Stimulated activated CD8-positive, alpha-beta memory T cell treated with anti-CD3 and anti-CD28 coated beads, Interleukin-7, amount 100 ng/mL, for 24 hours (primary cell): ENCODE data around the gene GALNT14.

Experiments
- DNase-seq: peaks from one replicate; pipeline ENCODE4 v3.0.0-alpha.2; 2020; ENCODE audit warnings: low read depth

Gene GALNT14

DNA sequence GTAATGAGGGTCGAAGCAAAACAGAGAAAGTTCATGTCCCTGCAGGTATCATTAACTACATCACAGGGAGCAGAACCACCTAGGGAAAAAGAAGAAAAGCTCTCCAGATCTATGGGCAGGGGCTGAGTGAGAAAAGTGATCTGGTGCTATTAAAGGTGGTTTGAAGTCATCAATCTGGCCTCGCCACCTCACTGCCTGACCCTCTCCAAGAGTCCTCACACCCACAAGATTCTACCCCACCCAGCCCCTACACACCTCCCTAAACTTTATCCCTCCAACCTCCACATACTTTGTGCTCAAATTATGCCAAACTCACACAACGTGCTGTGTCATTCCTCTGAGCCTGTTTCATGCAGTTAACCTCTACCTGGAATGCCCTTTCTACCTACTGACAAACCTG is 2.2 kb downstream of the GALNT14 start:
- DNase-seq, result no peak

DNA sequence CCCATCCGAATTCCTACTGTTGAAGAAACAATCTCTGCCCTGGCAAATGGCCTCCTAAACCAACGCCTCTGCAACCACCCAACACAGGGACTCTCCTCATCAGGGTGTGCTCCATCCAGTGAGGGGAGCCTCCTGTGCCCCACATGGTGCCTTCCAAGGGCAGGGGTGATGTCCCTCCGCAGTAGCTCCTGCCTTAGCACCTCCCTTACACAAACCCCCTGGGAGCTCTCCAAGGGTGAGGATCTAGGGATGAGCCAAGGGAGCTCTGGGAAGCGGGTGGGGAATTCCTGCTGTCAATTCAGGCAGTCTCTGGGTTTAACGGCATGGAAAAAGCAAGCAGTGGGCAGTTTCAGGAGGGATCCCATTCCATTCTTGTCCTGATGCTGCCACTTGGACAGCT is 3.8 kb downstream of the GALNT14 start:
- no peak for DNase-seq

DNA sequence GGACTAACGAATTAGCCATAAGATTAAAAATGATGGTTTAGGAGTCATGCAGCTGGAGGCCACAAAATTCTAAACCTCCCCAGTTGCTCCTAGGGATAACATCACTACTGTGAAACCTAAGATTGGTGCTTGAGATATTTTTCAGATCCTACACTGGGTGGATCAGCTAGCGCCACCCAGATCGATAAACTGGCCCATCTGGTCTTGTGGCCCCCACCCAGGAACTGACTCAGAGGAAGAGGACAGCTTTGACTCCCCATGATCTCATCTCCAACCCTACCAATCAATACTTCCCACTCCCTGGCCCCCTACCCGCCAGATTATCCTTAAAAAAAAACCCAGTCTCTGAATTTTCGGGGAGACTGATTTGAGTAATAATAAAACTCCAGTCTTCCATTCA is 5.5 kb downstream of the GALNT14 start:
- no peak for DNase-seq

DNA sequence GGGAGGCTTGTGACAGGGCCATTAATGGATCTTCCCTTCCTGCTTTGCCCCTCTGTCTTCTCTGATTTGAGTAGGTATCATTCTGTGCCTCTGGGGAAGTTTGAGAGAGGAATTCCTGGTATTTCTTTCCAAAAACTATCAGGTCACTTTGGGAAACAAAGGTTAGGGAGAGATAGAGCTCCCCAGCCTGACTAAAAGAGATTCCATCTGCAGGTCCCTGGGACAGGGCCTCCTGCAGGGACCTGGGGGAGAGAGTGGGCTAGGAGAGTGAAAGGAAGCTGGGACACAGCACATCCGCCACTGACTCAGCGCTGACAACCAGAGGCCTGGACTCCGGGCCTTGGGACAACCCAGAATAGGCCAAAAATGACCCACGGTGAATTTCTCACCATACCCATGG is 6.4 kb downstream of the GALNT14 start:
- no peak for DNase-seq

DNA sequence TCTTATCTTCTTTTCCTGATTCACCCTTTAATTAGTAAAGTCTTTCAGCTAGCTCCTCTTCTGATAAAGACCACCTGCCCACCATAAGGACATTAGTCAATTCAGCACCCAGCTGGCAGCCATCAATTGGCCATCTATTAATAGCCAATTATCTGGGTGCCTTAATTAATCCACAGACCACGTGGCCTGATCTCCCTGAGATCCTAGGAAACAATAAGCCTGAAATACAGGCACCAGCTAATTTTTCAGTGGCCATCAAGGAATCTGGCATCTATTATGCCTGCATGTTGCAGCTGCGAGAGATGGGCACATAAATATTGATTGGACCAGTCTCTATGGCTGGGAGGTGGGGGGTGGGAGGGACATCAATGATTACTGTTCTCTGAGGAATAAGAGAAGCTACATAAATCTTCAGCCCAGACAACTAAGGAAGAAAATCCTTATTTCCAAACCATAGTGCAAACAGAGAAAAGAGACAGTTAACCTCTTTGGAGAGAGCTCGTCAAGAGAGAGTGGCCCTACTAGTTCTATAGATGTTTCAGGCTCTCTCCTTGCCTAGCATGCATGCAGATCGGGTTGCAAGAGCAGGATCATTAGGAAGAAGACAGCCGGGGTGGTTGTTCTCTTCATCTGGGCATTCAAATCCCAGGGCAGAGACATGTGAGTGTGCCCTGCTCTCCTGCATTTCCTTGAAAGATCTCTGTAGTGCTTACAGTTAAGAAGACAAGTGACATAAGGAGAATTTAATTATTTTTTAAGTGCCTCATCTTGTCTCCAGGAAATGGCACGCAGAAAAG is 8.7 kb downstream of the GALNT14 start:
- DNase-seq, result no peak

DNA sequence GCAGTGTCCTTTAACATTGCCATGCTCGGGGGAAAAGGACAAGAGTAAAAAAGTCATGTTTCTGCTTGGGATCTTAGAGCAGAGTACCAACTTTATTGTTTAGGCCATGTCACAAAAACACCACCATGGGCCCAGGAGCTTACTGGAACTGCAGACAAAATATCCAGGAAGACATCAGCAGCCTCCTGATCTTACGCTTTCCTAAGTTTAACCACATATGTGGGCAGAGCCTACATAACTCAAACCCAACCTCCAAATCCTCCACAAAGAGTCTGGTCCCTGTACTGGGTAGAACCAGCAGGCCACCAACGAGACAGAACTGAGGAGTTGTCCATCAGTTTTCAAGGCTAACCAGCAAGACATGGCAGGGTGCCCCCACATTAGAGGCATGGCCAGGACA is 10.3 kb downstream of the GALNT14 start:
- no peak for DNase-seq

DNA sequence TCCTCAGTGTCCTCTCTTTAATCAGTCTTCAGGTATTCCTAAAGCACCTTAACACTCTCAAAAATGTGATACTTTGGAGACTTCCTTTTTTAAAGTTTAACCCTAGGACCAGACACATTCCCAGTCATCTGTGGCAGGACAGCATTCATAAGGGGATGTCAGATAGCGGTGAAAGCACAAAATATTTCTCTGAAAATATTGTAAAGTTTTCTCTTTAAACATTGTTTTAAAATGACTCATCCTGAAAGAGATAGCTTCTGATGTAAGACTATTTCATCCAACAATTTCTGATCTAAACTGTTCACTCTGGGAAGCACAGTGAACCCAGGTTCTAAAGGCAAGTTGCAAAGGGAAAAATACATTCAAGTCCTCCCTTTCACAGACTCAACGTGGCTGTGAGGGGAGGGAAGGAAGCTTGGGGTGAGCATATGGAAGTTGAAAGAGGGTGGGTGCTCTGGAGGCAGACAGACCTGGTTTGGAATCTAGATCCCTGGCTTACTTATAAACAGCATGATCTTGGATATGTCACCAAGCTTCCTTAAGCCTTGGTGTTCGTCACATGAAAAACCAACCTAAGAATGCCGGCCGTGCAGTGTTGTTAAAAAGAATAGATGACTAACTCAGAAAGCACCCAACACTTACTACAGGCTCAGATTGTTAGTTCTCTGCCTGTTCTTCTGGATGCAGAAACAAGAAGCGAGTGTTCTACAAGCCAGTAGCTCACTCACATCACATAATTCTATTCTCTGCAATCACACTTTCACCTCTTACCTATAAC is 12.1 kb downstream of the GALNT14 start:
- DNase-seq, result no peak

DNA sequence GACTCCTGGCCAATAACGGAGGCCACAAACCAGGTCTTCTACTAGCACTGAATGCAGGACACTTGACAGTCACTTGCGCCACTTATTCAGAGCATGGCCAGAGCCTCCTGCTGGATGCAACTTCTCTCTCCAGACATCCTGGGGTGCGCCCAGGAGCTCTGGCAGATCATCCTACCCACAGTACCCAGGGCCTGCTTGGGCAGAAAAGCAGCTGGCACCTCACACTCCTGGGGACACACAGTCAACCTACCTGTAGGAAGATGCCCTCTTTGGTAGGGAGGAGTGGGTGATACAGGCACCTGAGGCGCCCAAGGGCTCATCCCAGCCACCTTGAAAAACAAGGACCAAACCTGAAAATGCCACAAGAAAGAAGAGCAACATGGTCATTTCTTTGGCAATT is 13.3 kb downstream of the GALNT14 start:
- DNase-seq, result no peak

DNA sequence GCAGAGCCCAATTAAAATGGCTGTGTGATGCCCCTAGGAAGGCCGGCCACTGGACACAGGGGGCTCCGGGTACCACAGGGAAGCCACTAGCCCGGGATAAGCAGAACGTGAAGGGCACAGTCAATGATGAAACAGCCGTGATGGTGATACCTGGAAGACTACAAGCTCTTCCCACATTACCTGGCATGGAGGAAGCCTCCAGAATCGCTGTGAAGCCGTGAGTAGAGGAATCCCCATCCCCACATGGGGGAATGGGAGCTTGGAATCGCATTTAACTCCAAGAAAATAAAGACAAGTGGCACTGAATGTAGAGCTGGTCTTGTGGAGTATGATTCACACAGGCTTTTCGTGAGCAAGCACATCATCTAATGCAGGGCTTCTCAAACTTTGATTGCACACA is 16.1 kb downstream of the GALNT14 start:
- no peak for DNase-seq

DNA sequence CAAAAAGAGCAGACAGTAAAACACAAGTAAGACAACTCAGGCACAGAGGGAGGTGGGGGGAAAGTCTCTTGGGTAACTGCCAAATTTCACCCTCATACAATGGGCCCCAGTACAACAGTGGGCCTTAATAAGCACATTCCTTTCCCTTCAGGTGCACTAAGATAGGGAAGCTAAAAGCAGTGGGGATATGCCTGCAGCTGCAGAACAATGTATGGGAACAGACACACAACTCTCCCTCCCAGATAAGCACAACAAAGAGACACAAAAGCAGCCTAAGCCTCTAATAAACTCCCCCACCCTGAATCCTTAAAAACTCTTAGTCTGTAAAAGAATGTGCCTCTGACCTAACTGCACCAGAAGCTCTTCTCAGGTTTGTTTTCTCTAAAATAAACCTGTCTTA is 24.5 kb downstream of the GALNT14 start:
- no peak for DNase-seq

DNA sequence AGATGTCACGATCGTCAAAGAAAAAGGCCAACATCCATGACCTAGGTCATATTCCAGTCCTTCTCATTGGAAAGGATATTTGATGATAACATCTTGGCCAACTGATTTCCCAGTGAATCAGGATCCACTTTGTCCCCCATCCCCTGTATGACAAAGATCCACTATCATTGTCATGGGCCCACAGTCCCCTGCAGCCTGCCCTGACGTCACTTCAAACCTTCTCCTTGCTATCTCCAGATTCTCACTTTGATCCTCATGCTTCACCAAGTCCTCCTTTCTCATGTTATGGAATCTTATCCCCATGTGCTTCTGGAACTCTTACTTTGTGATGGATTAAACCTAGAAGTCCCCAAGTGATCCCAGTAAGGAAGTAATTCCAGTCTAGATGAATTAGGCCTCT is 25.7 kb downstream of the GALNT14 start:
- DNase-seq, result no peak

DNA sequence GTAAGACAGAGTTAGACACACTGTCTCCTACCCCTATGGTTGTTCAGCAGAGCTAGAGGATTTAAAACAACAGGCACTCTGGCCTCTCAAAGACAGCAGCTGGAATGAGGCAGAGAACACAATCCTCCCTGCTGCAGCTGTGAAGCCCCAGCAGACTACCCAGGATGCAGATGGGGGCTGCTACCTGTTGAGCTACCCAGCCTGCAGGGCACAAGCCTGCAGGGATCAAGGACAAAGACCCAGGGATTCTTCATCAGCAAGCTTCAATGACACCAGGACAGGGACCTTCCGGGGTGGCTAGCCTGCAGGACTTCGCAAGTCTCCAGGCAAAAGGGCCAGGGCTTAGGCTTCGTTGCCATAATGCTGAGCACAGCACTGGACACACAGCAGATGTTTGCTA is 27.2 kb downstream of the GALNT14 start:
- no peak for DNase-seq

DNA sequence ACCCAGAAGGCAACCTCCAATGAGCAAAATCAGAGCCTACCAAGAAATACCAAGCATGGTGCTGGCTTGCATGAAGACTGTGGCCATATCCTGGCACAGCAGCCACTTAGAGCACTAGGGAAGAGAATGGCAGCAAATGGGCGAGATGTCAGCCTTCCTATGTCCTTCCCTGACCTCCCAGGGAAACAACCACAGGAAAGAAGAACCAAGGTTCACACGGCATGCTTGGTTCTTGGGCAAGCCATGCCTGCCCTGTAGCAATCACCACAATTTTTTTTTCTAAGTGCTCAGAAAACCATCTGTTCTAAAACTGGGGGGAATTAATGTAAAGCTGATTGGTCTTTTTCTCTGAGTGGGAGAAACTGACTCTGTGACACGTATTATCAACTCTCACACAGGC is 27.8 kb downstream of the GALNT14 start:
- no peak for DNase-seq

DNA sequence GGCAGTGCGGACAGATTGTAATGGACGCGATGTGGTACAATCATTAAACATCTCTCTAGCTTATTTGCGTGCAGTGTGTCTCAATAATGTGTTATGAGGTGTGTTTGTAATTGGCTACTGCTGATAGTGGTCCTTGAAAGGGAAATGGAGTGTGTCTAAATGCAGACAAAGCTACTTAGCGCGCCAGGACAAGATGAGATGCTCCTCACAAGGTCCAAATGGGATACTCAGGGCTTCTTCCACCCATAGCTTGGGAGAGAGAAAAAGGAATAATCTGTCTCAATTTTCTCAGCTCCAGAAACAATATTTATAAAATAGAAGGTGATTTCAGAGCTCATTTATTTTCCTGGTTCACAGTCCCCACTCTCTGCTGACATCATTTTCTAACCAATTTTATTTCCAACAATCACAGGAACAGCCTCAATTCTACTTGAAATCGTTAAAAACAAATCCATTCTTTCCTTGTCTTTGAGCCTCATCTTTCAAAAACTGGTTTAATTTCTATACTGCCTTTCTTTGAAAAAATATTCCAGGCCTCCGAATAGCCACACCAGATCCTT is 28.5 kb downstream of the GALNT14 start:
- DNase-seq, result no peak

DNA sequence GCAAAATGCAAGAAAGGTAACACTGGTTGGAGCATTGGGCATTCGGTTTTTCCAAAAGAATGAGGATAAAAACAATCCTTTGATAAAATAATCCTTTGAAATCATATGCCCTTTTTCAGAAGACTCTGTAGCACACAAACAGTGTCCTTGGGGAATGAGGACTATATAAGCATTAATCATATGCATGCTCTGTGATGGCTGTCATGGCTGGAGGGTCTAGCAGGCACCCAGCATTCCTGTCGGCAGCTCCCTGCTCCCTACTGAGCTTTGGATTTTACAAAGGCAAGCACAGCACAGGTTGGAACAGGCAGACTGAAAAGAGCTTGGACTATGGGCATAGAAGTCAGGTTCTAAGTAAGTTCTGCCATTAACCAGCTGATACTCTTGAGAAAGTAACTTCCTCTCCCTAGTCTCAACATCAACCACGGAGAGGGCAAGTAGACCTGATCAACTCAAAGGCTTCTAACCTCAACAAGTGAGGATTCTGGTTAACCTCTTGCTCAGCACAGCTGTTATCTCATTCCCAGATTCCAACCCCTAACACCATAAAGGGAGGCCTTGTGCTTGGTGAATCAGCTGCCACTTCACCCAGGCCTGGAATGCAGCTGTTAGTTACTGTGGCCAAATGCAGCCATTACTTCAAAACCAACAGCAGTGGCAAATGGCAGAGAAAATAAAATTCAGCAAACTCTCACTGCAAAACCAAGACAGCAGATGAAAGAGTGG is 29.5 kb downstream of the GALNT14 start:
- DNase-seq, result no peak

DNA sequence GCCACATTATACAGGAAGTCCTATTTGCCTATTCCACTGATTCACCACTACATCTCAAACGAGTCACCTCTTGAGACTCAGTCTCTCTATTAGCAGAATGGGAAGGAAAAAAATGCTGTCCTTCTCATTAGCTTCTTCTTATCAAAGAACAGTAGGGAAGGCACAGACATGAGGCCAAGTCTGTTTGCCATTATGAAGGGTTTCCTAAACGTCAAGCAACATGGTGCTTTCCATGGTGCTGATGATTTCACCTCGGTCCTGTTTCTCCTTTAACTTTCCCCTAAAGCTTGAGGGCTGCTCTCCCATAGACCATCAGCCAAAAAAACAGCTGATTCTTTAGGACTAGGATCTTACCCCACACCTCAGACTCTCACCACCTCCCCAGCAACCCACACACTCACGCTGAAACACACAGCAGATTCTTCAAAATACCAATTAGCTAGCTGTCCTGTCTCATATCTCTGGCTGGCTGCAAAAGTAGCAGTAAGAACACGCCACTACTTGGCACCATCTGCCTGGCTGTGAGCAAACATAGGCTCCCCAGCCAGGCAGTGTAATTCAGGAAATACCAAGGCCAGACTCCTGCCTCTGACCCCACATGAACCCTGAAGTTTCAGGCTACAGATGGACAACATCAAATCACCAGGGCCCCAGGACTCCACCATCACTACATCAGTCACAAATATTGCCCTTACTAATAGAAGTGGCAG is 30.5 kb downstream of the GALNT14 start:
- DNase-seq, result no peak

DNA sequence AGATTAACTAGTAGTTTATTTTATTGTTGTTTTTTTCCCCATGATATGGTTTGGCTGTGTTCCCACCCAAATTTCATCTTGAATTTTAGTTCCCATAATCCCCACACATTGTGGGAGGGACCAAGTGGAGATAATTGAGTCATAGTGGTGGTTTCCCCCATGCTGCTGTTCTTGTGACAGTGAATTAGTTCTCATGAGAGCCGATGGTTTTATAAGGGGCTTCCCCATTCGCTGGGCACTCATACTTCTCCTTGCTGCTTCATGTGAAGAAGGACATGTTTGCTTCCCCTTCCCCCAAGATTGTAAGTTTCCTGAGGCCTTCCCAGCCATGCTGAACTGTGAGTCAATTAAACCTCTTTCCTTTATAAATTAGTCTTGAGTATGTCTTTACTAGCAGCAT is 36.5 kb downstream of the GALNT14 start:
- no peak for DNase-seq

DNA sequence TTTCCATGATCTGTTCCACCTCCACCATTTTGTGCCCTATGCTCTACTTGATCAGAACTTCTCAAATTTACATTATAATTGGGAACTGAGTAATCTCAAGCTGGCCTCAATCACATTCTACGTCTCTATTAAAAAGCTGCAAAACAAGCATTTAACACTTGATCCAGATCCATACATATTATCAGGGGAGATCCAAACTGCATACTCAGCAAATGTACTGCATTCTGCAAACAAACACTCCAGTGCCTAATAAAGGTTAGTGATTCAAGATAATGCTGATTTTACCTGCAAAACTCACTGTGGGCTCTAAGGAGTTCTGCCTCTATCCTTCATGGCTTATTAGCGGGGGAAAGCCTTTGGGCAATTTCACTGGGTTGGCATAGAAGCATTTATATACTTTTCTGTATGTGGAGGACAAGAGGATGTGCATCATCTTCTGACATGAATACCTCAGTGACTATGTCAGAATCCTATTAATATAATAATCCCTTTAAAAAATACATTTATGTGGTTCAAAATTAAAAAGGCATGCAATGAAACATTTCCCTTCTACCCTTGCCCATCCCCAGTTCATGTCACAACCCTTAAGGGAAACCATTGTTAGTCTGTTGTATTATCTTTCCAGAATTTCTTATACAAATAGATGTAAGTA is 40.2 kb downstream of the GALNT14 start:
- DNase-seq, result no peak

DNA sequence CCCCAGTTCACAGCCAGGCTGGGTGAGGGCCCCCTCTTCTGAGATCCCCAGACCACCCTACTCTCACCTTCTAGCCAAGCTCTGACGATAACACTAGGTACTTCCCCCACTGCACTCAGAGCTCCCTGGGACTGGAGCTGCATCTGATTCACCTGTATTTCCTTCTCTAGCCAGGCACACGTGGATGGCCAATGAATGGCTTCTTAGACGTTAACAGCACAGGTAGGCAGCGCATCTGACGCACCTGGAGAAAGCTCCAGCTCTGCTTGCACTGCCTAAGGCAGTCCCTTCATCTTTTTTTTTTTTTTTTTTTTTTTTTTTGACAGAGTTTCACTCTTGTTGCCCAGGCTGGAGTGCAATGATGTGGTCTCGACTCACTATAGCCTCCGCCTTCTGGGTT is 48.1 kb downstream of the GALNT14 start:
- no peak for DNase-seq

DNA sequence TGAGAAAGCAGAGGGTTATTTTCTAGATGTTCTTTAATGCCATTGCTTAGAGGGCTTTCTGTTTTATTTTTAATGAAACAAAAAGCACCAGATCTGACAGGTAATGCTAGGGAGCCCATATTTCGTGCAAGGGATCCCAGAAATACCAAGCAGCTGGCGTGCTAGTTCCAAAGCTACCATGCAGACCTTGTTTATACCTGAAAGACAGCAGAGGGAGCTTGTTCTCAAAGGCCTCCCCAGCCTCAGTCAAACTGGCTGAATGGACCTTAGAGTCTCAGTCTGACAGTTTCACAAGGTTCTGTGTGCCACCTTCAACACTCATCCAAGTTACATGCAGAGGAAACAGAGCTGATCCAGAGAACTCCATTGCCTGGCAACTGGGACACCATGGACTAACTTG is 48.6 kb downstream of the GALNT14 start:
- no peak for DNase-seq

DNA sequence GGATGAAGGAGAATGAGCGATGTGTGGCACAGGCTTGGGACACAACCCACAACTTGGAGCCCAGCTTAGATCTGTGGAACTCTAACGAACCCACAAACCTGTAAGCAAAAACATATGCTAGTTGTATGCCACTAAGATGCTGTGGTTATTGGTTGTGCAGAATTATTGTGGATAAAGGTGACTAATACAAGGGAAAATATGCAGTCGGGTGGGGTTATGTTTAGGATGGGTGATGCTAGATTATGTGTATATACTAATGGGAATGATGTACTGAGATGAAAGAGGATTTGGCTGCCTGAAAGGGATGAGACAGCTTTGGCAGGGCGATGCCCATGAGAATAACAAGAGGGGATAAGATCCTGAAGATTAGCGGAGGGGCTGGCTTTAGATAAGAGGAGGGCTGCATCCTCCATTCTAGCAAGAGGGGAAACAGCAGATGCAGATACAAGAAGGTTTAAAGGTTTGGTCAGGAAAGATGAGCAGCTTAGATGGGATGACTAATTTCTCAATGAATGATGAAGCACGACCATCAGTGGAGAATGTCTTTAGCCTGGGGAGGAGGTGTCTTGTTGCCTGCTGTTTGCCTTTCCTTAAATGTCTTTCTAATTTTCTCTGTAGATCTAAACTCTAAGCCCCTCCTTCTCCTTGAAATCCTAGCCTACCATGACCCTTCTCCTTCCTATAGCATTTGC is 49.6 kb downstream of the GALNT14 start:
- no peak for DNase-seq
